ENCODE measurements around the gene C1RL.

The C1RL gene

DNA sequence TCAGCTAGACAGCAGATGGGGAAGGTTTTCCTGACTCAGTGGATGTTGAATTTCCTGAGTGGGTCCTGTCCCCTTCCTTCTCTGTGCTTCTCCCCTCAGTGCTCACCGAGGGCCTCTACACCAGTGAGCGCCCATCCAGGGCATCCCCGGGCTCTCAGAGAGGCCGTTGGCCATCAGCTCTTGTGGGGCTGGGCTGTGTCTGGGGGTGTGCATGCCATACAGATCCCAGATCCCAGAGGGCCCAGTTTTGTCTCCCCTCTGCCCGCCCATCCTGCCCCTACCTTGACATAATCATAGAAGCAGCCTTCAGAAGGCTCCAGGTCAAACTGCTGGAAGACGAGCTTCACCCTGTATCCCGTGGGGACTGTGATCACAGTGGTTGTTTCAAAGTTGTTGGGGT is 17.8 kb downstream of the C1RL start:
- DNase-seq: no peak

DNA sequence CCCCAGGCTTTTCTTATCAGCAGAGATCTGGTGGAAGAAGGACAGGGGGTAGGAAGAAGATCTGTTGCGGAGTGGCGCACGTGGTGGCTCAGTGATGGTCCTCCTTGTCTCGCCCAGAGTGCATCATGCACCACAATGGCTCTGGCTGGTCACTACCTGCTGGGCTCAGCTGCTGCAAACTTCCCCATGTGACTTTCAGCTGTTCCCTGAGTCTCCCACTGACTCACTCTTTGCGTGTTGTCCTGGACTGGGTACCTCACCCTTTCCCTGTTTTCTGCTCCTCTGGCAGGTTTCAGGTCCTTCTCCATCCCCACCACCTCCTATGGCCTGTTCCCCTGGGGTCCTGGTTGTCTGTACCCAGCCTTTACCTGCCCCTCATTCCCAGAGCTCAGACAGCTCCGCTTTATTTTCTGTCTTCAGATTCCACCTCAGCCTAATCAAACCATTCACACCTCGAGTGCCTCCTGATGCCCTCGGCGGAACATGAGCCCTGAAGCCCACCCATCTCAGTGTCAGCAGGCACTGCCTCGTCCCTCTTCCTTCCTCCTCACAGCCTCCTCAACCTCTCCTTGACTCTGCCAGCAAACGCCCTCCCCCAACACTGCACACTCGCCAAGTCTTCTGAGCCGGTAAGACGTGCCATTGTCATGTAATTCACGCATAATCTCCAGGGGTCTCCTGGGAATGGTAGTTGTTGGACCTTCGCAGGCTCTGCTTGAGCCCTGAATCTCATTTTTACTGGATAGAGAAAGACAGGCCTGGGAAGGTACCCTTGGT is 18.6 kb downstream of the C1RL start:
- no peak for DNase-seq

DNA sequence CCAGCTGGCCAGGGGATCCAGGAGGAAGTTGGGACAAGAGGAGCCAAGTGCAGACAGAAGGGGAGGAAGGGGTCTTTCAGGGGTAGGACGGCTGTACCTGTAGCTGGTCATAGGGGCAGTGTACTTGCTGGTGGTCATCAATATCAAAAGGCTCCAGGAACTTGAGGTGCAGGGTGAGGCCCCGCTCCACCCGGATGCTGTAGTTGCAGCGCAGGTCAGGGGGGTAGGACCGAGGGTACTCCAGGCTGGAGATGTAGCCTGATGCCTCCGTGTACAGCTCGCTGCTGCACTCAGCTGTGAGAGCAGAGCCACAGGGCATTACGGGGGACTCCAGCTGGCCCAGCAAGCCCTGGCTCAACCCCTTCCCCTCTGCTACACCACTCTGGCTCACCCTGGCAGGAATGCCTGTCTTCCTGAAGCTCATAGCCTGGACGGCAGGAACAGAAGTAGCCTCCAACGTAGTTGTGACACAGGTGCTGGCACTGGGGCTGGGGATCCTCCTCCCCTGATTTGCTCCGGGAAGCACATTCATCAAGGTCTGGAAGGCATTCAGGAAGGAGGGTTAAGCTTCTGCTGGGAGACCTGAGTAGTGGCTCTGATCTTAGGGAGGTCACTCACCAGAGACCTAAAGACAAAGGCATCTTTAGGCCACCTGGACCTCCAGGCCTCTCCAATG is 19.7 kb downstream of the C1RL start:
- no peak for DNase-seq

DNA sequence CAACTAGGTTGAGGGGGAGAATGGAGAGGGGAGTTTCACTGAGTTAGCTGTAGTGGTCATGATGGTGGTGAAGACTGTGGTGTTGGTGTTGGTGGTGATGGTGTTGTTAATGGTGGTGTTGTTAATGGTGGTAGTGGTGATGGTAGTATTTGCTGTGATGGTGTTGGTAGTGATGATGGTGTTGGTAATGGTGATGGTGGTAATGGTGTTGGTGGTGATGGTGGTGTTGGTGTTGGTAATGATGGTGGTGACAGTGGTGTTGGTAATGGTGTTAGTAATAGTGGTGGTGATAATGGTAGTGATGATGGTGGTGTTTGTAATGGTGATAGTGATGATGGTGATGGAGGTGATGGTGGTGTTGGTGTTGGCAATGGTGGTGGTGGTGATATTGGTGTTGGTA is 25.9 kb downstream of the C1RL start:
- DNase-seq: no peak

DNA sequence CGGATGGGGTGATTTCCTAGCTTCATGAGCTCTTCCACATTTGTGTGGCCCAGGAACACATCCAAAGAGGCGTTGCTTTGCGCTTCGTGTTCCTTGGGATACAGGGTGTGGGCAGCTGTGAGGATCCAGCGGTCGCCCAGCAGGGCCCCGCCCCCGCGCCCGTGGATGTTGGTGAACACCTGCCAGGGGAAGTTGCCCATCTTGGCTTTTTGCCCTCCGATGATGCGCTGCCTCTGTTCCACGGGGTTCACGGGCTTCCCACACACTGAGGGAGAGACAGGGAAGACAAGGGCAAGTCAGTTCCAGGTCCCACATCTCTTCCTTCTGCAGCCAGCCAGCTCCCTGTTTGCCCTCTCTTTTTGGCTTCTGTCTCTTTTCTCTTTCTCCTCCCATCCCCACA is 28.0 kb downstream of the C1RL start:
- DNase-seq: no peak

DNA sequence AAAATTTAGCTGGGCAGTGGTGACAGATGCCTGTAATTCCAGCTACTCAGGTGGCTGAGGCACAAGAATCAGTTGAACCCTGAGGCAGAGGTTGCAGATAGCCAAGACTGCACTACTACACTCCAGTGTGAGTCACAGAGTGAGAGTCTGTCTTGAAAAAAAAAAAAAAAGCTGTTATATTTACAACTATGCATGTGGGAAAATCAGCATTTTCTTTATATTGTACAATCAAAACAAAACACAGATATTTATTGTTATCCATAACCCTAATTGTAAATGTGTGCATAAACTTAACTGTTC is 29.2 kb downstream of the C1RL start:
- no peak for DNase-seq

DNA sequence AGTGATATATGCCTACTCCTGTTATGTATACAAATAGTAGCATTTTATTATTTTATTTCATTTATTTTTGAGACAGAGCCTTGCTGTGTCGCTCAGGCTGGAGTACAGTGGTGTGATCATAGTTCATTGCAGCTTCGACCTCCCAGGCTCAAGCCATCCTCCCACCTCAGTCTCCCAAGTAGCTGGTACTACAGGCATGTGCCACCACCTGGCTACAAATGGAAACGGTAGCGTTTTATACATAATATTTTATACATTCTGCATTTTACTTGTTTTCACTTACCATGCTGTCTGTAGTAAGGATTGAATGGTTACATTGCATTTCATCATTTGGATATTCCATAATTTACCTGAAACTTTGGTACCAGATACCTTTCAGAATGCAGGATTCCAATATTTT is 30.9 kb downstream of the C1RL start:
- DNase-seq: no peak

DNA sequence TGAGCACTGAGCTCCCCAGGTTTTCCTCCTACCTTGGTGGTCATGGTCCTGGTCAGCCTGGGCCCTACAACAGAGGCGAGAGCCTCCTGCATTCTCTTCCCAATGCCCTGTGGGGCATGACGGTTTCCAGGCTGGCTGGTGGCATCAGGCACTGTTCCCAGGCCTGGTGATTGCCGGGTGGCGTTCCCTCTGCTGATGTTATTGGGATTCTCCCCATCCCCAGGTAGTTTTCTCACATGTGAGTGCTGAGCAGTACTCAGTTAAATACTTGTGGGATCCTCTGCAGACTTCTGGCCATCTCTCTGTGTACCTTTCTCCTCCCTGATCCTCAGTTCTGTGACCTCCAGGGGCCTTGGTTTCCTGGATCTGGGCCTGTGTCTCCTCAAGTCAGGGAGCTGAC is 32.5 kb downstream of the C1RL start:
- no peak for DNase-seq

DNA sequence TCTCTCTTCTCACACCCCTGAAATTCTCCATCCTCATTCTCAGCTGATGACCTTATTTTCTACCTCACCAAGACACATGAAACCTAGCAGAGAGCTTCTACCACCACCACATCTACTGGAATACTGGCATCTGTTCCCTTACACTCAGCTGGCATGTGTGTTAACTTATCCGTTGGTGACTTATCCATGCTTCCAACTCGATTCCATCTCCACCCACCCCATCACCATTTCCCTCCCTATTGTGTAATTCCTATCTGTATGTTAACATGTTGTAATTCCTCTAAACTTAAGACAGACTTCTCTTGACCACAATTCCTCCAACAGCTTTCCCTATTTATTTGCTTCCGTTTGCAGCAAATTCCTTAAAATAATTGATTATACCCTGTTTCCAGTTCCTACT is 33.1 kb downstream of the C1RL start:
- DNase-seq: no peak

DNA sequence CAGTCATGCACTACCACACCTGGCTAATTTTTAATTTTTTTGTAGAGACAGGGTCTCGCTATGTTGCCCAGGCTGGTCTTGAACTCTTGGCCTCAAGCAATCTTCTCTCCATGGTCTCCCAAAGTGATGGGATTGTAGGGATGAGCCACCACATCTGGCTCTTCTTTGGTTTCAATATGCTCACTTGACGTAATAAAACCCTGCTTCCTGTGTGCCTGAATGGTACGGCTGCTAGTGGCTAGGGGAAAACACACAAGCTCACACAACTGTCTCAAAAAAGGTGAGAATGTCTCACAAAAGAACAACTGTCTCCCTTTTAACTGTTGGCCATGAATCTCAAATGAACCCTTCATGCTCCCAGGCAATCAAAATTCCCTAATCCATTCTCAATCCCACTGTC is 33.5 kb downstream of the C1RL start:
- no peak for DNase-seq

DNA sequence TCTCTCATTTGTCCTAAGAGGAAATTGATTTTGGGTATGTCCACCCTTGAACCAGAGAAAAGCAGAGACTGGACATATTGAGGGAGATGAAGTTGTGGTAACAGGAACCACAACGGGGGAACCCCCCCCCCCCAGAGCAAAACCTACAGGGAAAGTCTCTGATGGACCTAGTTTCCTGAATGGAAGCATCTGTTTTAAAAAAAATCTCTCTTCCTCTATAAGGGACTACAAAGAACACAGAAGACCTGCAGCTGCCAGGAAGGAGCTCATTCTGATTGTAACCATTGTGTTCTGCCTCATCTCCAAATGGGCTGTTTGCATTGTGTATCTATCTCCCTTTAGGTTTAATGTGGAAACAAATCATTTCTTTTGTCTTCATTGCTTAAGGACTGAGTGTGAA is 35.1 kb downstream of the C1RL start:
- no peak for DNase-seq

DNA sequence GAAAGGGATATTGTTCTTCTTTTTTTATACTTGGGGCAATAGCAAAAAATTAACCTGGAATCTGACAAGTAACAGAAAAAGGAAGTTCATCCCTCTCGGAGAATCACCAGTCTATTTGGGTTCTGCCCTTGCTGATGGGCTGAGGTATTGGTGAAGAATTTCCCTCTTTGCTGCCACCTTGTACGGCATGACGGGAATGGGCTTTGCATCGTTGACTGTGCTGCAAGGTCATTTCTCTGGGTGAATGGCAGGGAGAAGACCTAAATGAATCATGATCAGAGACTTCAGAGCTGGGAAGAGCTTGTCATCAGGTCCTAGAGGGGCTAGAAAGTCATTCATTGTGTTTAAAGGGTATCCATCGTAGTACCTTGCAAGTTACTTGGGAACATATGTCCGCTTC is 36.5 kb downstream of the C1RL start:
- no peak for DNase-seq

DNA sequence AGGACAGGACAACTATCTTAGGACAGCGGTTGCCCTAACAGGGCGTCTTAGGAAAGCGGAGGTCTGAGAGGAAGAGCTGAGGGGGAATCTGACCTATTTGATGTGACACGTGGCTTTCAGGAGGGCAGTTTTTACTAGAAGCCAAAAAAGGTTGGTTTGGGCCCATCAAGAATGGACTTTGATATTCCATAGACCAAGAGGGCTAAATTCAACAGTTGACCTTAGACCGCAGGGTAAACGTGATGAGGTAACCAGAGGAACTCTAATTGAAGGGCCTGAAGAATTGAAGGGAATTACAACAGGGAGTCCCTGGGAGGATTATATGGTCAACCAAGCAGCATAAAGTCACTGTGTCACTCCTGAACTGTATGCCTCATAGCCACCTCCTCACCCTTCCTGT is 37.0 kb downstream of the C1RL start:
- DNase-seq: no peak

DNA sequence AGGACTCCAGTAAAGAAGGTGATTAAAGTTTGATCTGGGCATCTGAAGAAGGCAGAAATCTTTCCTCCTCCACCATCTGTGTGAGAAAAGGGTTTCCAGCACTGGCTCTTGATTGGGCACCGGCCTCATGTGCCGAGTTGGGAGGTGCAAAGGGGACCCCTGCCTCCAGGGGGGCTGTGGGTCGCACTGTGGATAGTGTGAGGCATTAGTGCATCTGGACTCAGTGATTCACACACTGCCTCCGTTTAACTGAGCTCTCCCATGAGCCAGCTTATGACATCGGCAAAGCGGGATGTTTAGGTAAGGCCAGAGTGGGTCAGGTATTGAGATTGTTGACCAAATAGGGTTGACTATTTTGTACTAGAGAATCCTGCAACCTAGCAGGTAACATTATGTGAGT is 39.6 kb downstream of the C1RL start:
- no peak for DNase-seq

DNA sequence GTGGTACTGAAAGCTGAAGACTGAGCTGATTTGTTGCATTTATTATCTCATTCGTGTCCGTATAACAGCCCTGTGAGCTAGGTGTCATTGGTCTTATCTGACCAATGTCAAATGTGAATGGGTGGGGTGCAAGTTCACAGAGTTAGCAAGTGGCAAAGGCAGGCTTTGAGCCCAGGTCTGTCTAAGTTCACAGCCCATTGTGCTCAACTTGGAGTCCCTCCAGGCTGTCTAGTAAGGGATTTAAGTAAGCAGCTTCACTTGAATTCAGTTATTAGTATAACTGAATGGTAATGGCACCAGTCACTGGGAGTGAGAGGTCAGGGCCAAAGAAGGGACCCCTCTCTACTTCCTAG is 40.0 kb downstream of the C1RL start:
- no peak for DNase-seq

DNA sequence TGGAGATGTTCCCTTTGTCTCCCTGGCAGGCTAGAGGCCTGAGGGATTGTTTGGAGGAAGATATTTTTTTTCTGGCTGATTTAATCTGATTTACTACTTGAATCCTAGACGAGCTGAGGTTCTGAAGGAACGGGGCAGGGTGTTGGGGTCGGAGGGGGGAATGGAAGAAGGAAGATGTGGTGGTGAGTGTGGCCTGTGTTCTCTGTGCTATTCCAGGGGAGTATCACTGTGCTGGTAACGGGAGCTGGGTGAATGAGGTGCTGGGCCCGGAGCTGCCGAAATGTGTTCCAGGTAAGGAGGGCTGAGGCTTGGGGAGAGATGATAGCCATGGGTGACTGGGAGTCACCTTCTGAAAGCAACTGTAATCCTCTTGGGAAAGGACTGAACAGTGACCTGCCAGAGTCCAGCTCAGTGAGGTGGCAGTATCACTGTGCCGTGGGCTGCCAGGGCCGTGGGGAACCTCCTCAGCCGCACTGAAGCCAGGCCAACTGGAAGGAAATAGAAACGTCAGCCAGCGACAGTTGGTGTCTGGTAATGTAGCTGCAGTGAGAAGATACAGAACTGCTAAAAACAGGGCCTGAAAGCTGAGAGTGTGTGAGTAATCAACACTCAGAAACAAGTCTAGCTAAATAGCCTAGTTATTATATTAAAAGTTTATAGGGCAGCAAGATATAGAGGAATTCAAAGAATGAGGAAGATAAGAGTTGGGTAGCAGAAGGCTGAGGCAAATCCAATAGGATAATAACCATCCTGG is 40.6 kb downstream of the C1RL start:
- no peak for DNase-seq

DNA sequence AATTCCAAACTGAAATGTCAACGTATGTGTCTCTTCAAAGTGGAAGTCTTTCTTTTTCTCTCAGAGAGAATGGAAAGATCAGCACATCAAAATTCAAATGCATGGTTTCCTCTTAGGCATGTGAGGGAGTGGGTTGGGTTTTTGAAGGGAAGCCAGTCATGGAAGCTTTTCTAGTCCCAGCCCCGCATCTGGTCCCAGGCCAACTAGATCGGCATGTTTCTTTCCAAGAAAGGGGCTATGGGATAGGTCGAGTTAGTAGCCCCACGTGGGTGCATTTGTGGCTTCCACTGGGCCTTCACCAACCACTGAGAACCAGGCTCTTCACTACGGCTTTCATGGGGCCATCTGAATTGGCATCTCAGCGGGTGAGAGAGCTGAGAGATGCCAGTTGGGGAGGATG is 41.9 kb downstream of the C1RL start:
- DNase-seq: no peak

DNA sequence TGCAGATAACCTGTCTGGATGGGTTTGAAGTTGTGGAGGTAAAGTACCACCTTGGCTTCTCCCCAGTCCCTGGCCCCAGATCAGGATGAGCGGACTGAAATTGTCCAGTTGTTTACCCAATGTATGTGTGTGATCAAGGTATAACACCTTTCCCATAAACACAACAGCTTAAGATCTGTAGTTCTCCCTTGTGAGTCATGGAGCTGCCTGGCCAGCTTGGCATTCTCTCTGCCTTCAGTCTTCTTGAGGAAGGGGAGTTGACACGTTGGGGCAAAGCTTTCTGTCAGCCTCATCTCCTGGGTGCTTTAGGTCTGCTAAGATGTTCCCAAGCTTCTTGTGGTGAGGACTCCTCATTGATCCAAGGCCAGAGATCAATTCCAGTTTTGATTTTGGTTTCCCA is 42.4 kb downstream of the C1RL start:
- DNase-seq: no peak

DNA sequence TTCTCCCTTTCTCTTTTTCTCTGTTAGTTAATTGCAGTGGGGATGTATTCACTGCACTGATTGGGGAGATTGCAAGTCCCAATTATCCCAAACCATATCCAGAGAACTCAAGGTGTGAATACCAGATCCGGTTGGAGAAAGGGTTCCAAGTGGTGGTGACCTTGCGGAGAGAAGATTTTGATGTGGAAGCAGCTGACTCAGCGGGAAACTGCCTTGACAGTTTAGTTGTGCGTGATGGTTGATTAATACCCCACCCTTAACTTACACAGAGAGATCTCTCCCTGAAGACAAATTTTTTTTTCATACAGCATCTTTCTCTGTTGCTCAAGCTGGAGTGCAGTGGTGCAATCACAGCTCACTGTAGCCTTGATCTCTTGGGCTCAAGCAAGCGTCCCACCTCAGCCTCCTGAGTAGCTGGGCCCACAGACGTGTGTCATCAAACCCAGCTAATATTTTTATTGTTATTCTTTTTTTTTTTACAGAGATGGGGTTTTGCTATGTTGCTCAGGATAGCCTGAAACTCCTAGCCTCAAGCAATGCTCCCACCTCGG is 43.9 kb downstream of the C1RL start:
- DNase-seq: no peak

DNA sequence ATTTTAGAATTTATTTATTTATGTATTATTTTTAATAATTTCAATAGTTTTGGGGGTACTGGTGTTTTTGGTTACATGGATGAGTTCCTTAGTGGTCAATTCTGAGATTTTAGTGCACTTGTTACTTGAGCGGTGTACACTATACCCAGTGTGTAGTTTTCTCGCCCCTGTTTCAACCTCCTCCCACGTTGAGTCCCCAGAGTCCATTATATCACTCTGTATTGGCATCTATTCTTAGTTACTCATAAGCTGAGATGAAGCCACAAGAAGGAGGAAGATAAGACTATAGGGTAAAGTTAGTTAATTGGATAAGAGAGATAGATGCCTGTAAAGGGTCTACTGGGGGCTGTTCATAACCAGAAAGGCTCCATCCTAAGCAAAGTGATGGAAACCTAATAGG is 44.5 kb downstream of the C1RL start:
- DNase-seq: no peak

DNA sequence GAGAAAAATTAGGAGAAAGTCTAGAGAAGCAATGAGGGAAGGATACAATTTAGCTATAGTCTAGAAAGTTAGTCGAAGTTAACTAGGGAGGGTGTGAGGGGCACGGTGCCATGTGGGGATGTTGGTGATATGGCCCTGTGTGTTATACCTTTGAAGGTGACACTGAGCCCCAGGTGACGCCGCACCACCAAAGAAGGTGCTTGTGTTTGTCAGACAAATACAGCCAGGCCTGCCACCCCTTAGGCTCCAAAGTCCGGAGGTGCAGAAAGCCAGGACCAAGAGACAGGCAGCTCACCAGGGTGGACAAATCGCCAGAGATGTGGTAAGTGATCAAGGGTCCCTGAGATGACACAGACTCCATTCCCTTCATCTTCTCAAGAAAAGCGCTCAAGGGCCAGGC is 47.4 kb downstream of the C1RL start:
- no peak for DNase-seq

DNA sequence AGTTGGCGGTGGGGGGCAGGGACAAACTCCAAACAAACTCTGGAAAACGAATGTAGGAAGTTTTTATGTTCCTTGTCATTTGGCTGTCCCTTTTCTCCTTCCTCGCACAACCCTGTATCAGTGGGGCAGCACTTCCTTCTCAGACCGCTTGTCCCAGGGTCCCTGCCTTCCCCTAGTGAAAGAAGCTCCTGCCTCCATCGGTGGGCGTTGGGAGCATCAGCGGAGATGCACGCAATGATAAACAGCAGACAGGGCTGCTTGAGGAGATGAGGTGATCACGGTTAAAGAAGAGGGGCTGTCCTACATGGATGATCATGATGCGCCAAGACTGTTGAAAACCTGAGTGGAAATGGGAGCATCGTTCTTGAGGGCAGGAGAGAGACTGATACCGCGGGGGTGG is 47.9 kb downstream of the C1RL start:
- DNase-seq: no peak

DNA sequence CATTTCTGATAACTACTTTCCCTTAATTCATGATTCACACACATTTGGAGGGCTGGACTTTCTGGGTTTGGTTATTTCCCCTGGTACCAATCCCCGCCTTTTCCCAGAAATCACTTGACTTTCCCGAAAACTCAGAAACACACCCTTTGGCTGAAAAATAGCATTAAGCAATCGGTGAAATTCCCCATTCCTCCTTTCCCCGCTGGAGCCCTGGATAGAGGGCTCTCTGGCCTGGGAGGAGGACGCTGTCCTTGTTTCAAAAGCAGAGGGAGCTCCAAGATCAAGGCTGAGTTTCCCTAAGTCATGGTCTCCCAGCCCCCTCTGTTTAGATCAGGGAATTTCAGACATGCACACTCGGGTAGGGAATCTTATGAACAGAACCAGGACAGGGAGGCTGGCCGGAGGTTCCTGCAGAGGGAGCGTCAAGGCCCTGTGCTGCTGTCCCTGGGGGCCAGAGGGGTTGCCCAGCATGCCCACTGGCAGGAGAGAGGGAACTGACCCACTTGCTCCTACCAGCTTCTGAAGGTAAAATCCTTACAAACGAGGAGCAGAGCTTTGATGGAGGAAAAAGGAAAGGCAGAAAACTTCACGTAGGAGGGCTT is 48.6 kb downstream of the C1RL start, which contains the start of gene C1S:
TSS of gene C1S (plus strand) at position 366 of the 602 bp plus-strand sequence. CDS start 1,195 bp downstream, outside the sequence.
- no peak for DNase-seq

DNA sequence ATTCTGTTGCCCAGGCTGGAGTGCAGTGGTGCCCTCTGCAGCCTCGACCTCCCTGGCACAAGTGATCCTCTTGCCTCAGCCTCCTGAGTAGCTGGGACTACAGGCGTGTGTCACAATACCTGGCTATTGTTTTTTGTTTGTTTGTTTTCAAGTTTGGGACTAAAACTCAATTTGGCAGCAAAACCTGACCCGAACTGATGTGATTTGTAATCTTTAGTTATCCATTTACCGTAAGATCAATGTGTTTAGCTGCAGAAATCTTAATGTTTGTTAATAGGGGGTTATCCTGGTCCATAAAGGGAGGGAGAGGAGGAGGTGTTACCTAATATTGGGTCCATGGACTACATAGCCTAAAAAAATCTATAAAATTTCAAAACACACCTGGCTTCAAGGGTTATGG is 49.2 kb downstream of the C1RL start:
- DNase-seq: no peak
